Measurements from ENCODE around the gene SANBR. TPM values are rescaled to one million over a fixed set of nuclear protein-coding genes. Genes with fewer than 3 reads are reported as not detected.

Gene SANBR
- total RNA-seq, 1 donor from 2014 or later = 27.3 TPM

DNA sequence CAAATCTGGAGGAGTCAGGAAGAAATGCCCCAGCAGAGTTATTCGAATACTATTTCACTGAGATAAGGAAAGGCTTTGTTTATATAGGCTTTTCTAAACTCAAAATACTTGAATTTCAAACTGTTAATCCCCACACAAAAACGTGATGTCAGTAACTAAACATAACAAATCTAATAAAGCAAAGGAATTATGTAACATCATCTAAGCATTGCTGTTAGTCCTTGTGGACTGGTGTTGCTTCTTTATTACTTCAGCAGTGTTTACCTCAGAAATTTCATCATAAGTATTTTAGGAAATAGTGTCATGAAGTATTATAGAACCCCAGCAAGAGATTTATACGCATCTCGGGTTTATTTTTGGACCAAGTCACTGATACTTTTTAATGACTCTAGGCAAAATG lies 19.7 kb upstream of the SANBR start:
- TF ChIP-seq, protein P1, sequence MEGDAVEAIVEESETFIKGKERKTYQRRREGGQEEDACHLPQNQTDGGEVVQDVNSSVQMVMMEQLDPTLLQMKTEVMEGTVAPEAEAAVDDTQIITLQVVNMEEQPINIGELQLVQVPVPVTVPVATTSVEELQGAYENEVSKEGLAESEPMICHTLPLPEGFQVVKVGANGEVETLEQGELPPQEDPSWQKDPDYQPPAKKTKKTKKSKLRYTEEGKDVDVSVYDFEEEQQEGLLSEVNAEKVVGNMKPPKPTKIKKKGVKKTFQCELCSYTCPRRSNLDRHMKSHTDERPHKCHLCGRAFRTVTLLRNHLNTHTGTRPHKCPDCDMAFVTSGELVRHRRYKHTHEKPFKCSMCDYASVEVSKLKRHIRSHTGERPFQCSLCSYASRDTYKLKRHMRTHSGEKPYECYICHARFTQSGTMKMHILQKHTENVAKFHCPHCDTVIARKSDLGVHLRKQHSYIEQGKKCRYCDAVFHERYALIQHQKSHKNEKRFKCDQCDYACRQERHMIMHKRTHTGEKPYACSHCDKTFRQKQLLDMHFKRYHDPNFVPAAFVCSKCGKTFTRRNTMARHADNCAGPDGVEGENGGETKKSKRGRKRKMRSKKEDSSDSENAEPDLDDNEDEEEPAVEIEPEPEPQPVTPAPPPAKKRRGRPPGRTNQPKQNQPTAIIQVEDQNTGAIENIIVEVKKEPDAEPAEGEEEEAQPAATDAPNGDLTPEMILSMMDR (IDR thresholded peaks at IDR 0.05; ENCODE audit: unreplicated experiment) = no peak
- Mint-ChIP-seq H3K36me3 (ENCODE audit: low read depth, unreplicated experiment) (peaks cover 4% of the 10 kb centered on the region), H3K4me3 (ENCODE audit: unreplicated experiment) (no peak overlapping the region), H3K27ac (ENCODE audit: unreplicated experiment) (no peak overlapping the region), H3K27me3 (ENCODE audit: unreplicated experiment) (no peaks in the 10 kb centered on the region), H3K9me3 (ENCODE audit: unreplicated experiment) (no peaks in the 10 kb centered on the region), H3K4me1 (ENCODE audit: unreplicated experiment) (no peaks in the 10 kb centered on the region)
- DNase-seq (ENCODE audit: low spot score) = no peak

- Mint-ChIP-seq H3K9me3 (ENCODE audit: unreplicated experiment) (no peaks in the 10 kb centered on the region), H3K36me3 (ENCODE audit: low read depth, unreplicated experiment) (peaks cover 11% of the 10 kb centered on the region), H3K27ac (ENCODE audit: unreplicated experiment) (no peak overlapping the region), H3K4me1 (ENCODE audit: unreplicated experiment) (no peaks in the 10 kb centered on the region), H3K27me3 (ENCODE audit: unreplicated experiment) (no peaks in the 10 kb centered on the region), H3K4me3 (ENCODE audit: unreplicated experiment) (no peak overlapping the region)
- DNase-seq (ENCODE audit: low spot score) = no peak
- TF ChIP-seq, protein P1 (IDR thresholded peaks at IDR 0.05; ENCODE audit: unreplicated experiment) = no peak
These were observed 10.1 kb upstream of the SANBR start for GRCh38 chr2:61055557-61055956.

DNA sequence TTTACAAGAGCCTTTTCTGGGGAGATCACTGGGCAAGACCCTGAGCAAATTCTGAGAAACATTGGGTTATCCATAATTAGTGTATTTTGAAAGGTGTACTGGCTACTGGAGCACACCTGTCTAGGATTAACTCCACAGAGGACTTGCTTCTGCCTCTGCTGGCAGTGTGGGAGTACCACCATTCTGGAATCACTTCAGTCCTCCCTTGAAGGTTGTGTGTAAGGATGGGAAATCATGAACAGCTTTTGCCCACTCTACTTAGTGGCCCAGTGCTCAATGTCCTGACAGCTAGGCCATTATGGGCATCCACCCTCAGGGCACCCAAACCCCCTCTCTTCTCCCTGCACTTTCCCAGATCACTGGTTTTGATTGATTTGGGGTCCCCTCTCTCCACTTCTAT lies 8.1 kb upstream of the SANBR start:
- Mint-ChIP-seq H3K27ac (ENCODE audit: unreplicated experiment) (no peak overlapping the region), H3K4me1 (ENCODE audit: unreplicated experiment) (no peaks in the 10 kb centered on the region), H3K4me3 (ENCODE audit: unreplicated experiment) (no peak overlapping the region), H3K9me3 (ENCODE audit: unreplicated experiment) (no peaks in the 10 kb centered on the region), H3K27me3 (ENCODE audit: unreplicated experiment) (no peaks in the 10 kb centered on the region), H3K36me3 (ENCODE audit: low read depth, unreplicated experiment) (peaks cover 8% of the 10 kb centered on the region)
- DNase-seq (ENCODE audit: low spot score) = no peak
- TF ChIP-seq, protein P1 (IDR thresholded peaks at IDR 0.05; ENCODE audit: unreplicated experiment) = no peak

DNA sequence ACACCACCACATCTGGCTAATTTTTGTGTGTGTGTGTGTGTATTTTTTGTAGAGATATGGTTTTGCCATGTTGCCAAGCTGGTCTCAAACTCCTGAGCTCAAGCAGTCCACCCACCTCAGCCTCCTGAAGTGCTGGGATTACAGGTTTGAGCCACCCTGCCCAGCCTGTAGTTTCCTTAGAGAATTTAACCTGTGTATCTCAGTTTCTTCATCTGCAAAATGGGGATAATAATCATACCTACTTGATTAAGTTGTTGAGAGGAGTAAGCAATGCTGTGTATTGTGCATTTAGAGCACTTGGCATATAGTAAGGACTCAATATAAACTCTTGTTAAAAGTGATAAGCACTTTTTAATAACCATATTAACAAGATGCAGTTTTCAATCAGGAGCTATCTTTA lies 6.3 kb upstream of the SANBR start:
- no peaks in the 10 kb centered on the region for H3K27me3 Mint-ChIP-seq (ENCODE audit: unreplicated experiment)
- no peak for DNase-seq (ENCODE audit: low spot score)
- peaks cover 4% of the 10 kb centered on the region for H3K36me3 Mint-ChIP-seq (ENCODE audit: low read depth, unreplicated experiment)
- TF ChIP-seq, protein P1 (IDR thresholded peaks at IDR 0.05; ENCODE audit: unreplicated experiment) = no peak
- no peak overlapping the region for H3K4me3 Mint-ChIP-seq (ENCODE audit: unreplicated experiment)
- H3K27ac Mint-ChIP-seq (ENCODE audit: unreplicated experiment) = no peak overlapping the region
- H3K9me3 Mint-ChIP-seq (ENCODE audit: unreplicated experiment) = no peaks in the 10 kb centered on the region
- no peaks in the 10 kb centered on the region for H3K4me1 Mint-ChIP-seq (ENCODE audit: unreplicated experiment)

DNA sequence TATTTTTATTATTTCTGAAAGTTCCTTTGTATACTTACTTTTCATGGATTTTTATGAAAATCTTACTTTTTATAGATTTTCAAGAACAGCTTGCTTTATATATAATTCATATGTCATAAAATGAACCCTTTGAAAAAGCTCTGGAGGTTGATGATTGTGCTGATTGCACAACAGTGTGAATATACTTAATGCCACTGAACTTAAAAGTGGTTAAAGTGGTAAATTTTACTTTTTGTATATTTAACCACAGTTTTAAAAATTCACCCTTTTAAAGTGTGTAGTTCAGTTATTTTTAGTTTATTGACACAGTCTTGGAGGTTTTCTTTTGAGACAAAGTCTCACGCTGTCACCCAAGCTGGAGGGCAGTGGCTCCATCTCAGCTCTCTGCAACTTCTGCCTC lies 8.4 kb downstream of the SANBR start:
- no peaks in the 10 kb centered on the region for H3K9me3 Mint-ChIP-seq (ENCODE audit: unreplicated experiment)
- no peaks in the 10 kb centered on the region for H3K27me3 Mint-ChIP-seq (ENCODE audit: unreplicated experiment)
- H3K36me3 Mint-ChIP-seq (ENCODE audit: low read depth, unreplicated experiment) = peaks cover 13% of the 10 kb centered on the region
- no peak overlapping the region for H3K27ac Mint-ChIP-seq (ENCODE audit: unreplicated experiment)
- no peaks in the 10 kb centered on the region for H3K4me1 Mint-ChIP-seq (ENCODE audit: unreplicated experiment)
- no peak overlapping the region for H3K4me3 Mint-ChIP-seq (ENCODE audit: unreplicated experiment)
- no peak for DNase-seq (ENCODE audit: low spot score)
- TF ChIP-seq, protein P1 (IDR thresholded peaks at IDR 0.05; ENCODE audit: unreplicated experiment) = no peak

Data from endothelial cell (in vitro differentiated cells).